WTC11 (cell line): ENCODE data around the gene FGF14.

Experiments used
- ATF3 ChIP-seq: sonication (generic); formaldehyde crosslinking; conservative IDR thresholded peaks from 2 replicates; pipeline ENCODE4 v1.8.1; 2022; ENCODE audit warnings: mild to moderate bottlenecking, missing genetic modification reagents
- CTCF ChIP-seq: fragments of 200-600 bp; IDR thresholded peaks from 2 replicates; pipeline ENCODE4 v1.8.0; 2022; ENCODE audit warnings: antibody characterized with exemption
- SMAD4 ChIP-seq: sonication (generic); formaldehyde crosslinking; IDR thresholded peaks from 2 replicates; pipeline ENCODE4 v1.8.0; 2022; ENCODE audit warnings: mild to moderate bottlenecking, missing genetic modification reagents
- TF ChIP-seq, protein P1 (sequence below): sonication (generic); formaldehyde crosslinking; IDR thresholded peaks from 2 replicates; pipeline ENCODE4 v1.8.1; 2022; ENCODE audit warnings: low read depth, missing genetic modification reagents, borderline replicate concordance
- TF ChIP-seq, protein P2 (sequence below): sonication (generic); formaldehyde crosslinking; IDR thresholded peaks from 2 replicates; pipeline ENCODE4 v1.8.1; 2022; ENCODE audit warnings: mild to moderate bottlenecking, moderate library complexity, missing genetic modification reagents
- TF ChIP-seq, protein P3 (sequence below): sonication (generic); formaldehyde crosslinking; IDR thresholded peaks from 2 replicates; pipeline ENCODE4 v1.8.0; 2022; ENCODE audit warnings: missing genetic modification reagents

DNA sequence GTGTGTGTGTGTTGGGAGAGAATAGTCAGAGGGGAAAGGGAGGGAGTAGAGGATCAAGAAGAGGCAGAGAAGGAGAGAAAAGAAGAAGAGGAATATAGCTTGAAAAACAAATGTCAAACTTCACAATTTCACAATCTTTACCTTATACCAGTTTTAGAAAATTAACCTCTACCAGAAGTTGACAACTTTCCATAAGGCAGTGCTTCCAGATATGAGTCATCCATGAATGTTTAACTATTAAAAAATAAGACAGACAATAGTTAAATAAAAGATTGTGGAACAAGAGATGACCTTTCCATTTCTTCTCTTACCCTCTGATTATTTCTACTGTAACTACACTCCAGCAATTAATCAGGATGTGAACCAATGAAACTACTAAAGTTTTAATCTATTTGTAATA, 720.0 kb downstream of the FGF14 start:
- no peak for TF ChIP-seq CTCF
- no peak for TF ChIP-seq ATF3 (CRISPR knock-in tag)
- TF ChIP-seq, protein P1, sequence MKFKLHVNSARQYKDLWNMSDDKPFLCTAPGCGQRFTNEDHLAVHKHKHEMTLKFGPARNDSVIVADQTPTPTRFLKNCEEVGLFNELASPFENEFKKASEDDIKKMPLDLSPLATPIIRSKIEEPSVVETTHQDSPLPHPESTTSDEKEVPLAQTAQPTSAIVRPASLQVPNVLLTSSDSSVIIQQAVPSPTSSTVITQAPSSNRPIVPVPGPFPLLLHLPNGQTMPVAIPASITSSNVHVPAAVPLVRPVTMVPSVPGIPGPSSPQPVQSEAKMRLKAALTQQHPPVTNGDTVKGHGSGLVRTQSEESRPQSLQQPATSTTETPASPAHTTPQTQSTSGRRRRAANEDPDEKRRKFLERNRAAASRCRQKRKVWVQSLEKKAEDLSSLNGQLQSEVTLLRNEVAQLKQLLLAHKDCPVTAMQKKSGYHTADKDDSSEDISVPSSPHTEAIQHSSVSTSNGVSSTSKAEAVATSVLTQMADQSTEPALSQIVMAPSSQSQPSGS (CRISPR knock-in tag), result no peak
- TF ChIP-seq, protein P2, sequence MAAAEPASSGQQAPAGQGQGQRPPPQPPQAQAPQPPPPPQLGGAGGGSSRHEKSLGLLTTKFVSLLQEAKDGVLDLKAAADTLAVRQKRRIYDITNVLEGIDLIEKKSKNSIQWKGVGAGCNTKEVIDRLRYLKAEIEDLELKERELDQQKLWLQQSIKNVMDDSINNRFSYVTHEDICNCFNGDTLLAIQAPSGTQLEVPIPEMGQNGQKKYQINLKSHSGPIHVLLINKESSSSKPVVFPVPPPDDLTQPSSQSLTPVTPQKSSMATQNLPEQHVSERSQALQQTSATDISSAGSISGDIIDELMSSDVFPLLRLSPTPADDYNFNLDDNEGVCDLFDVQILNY (CRISPR knock-in tag), result no peak
- TF ChIP-seq, protein P3, sequence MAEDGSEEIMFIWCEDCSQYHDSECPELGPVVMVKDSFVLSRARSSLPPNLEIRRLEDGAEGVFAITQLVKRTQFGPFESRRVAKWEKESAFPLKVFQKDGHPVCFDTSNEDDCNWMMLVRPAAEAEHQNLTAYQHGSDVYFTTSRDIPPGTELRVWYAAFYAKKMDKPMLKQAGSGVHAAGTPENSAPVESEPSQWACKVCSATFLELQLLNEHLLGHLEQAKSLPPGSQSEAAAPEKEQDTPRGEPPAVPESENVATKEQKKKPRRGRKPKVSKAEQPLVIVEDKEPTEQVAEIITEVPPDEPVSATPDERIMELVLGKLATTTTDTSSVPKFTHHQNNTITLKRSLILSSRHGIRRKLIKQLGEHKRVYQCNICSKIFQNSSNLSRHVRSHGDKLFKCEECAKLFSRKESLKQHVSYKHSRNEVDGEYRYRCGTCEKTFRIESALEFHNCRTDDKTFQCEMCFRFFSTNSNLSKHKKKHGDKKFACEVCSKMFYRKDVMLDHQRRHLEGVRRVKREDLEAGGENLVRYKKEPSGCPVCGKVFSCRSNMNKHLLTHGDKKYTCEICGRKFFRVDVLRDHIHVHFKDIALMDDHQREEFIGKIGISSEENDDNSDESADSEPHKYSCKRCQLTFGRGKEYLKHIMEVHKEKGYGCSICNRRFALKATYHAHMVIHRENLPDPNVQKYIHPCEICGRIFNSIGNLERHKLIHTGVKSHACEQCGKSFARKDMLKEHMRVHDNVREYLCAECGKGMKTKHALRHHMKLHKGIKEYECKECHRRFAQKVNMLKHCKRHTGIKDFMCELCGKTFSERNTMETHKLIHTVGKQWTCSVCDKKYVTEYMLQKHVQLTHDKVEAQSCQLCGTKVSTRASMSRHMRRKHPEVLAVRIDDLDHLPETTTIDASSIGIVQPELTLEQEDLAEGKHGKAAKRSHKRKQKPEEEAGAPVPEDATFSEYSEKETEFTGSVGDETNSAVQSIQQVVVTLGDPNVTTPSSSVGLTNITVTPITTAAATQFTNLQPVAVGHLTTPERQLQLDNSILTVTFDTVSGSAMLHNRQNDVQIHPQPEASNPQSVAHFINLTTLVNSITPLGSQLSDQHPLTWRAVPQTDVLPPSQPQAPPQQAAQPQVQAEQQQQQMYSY, result no peak
- no peak for TF ChIP-seq SMAD4 (CRISPR knock-in tag)
